Measurements from ENCODE around the gene RGS19.

Gene RGS19

DNA sequence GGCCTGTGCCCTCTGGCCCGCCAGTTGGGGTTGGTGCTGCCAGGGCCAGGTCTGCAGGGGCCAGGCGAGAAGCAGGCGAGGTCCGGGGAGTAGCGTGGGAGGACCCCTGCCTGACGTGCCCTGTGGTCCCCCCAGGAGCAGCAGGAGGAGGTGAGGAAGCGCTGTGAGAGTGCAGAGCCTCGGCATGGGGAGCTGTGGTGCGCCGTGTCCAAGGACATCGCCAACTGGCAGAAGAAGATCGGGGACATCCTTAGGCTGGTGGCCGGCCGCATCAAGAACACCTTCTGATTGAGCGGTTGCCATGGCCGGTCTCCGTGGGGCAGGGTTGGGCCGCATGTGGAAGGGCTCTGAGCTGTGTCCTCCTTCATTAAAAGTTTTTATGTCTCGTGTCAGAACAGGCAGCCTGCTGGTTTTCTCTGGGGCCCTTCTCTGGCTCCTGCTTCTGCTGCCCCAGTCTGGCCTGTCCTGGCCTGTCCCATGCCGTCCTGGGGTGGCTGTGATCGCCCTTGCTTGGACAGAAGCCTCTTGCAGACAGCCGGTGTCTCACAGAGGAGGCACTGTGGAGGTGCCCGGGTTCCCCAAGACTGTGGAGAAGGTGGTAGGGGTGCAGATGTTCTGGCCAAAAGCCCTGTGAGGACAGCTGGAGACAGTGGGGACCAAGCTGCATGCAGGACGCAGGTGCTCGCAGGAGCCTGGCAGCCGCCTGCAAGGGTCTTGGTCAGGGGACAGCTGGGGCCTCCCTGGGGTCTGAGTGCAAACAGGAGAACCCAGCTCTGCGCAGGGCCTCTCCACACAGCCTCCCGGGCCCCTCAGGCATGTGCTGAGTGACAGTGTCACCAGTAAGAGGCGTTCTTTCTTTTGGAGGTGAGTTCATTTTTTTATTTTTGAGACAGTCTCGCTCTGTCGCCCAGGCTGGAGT is 46.4 kb downstream of the RGS19 start:
- DNase-seq: no peak

DNA sequence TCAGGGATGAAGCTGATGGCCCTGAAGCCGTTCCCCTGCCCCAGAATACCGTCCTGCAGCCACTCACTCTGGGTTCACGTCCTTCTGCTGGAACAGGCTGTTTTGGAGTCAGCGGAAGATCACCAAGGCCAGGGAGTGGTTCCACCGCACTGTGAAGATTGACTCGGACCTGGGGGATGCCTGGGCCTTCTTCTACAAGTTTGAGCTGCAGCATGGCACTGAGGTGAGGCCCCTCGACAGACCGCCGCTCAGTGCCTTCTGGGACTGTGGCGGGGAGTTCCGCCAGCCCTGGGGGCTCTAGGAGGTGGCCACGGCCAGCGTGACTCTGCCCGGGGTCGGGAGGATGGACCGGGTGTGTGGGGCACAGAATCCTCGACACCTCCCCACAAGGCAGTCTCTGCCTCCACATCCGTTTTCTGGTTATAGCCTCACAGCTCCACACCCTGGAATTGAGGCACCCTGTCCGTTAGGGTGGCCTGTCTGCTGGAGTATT is 47.5 kb downstream of the RGS19 start:
- no peak for DNase-seq

DNA sequence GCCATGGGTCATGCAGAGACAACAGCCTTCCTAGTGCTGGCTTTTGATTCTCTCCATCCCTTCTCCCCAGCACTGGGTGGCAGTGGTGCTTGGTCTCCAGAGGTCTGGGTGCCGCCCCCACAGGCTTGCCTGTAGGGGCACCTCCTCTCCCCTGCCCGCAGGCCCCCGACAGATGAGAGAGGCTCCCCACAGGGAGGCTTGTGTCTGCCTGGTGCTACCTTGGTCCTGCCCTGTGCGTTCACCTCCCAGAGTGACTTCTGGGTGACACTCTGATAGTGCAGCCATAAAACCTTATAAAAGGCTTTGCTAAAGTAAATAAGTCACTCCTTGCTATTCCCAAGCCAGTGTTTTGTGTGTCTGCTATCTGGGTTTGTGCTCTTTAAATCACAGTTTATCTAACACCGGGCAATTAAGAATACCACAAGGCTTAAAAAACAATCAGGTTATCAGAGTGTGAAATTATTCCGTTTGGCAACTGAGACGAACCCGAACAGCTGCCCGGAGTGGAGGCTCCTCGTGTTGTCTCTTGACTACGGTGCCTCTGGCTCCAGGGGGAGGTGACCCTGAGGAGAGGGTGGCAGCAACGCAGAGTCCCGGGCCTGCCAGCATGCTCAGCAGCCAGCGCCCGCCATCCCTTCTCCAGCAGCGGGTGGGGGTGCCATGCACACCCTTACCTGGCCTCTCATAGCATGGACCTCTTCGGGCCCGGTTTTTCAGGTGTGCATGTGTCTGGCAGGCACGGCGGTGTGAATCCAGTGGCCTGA is 48.8 kb downstream of the RGS19 start:
- DNase-seq: no peak

DNA sequence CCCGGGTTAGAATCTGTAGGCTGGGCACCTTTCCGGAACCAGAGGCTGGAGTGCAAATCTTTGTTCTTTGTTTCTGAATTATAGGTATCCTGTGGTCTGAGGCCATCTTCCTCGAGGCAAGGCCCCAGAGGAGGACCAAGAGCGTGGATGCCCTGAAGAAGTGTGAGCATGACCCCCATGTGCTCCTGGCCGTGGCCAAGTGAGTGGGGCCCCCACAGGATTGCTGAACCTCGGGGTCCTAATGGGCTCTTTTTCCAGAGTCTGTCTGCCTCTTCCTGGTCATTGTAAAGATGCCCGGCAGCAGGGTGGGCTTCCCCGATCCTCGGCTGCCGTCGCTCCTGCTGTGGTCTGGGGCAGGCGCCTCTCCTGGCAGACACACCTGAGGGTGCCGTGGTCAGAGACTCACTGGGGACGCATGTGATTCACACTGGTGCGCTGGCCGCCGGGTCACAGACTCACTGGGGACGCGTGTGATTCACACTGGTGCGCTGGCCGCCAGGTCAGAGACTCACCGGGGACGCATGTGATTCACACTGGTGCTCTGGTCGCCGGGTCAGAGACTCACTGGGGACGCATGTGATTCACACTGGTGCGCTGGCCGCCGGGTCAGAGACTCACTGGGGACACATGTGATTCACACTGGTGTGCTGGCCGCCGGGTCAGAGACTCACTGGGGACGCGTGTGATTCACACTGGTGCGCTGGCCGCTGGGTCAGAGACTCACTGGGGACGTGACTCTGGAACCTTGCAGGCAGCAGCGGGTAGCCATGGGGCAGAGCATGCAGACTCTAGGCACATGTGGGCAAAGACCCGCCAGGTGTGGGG is 49.8 kb downstream of the RGS19 start:
- no peak for DNase-seq

DNA sequence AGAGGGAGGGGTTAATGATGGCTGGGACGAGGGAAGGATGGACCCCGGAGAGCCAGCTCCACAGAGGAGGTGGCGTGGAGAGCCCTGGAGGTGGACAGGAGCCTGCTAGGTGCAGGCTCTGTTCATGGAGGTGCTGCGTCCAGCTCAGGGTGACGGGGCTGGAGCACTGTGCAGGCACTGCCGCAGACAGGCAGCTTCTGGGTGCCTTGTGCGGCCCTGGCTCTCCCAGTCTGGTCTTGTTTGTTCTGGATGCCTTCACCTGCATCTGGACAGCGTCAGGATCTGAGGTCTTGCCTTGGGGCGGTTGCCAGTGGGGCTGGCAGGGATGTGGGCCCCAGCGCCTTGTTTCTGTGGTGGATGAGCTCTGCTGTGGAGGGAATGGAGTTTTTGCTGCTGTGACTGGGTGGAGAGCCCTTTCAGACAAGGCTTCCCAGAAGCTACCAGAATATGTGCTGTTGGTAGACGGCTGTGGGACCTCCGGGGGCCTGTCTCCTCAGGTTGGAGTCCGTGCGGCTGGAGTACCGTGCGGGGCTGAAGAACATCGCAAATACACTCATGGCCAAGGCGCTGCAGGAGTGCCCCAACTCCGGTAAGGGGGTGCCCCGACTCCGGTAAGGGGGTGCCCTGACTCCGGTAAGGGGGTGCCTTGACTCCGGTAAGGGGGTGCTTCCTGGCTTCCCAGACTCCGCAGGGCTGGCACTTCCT is 51.2 kb downstream of the RGS19 start:
- DNase-seq: no peak

DNA sequence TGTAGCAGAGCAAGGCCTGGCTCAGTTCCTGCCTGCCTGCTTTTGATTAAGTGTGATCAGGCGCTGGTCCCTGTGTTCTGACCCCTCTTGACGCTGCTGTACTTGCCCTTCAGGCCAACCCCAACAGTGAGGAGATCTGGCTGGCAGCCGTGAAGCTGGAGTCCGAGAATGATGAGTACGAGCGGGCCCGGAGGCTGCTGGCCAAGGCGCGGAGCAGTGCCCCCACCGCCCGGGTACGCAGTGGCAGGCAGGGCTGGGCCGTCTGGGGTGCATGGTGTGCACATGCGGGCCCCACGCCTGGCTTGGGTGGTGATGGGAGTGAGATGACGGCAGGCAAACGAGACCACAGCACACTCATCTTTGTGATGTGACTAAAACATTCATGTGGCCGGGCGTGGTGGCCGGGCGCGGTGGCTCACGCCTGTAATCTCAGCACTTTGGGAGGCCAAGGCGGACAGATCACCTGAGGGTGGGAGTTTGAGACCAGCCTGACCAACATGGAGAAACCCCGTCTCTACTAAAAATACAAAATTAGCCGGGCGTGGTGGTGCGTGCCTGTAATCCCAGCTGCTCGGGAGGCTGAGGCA is 53.4 kb downstream of the RGS19 start:
- no peak for DNase-seq

DNA sequence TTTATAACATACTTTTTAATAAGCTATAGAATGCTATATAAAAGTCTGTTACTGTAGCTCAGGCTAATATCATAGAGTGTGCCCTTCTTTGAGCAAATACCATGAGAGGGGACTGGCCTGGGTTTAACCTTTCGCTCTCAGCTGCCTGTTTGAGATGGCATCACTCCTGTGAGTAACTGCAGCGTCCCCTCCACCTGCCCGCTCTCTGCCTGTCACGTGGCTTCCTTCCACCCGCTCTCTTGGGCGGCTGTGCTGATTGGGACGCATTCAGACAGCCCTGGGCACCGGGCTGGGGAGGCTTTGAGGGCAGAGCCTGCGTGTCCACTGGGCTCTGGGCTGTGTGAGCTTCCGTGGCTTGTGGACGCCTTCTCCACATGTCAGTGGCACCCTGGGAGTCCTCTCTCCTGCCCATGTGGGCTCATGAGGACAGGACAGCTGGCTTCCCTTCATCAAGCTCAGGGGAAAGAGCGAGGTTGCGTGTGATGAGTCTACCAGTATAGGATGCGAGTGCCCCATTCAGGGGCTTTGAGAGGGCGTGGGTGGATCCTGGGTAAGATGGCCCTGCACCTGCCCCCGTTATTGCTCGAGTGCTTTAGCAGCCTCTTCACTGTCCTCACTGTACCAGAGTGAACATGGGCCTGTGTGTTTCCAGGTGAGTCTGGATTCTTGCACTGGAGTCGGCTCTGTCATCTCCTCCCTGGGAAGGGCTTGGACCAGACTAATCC is 54.1 kb downstream of the RGS19 start:
- DNase-seq: no peak

DNA sequence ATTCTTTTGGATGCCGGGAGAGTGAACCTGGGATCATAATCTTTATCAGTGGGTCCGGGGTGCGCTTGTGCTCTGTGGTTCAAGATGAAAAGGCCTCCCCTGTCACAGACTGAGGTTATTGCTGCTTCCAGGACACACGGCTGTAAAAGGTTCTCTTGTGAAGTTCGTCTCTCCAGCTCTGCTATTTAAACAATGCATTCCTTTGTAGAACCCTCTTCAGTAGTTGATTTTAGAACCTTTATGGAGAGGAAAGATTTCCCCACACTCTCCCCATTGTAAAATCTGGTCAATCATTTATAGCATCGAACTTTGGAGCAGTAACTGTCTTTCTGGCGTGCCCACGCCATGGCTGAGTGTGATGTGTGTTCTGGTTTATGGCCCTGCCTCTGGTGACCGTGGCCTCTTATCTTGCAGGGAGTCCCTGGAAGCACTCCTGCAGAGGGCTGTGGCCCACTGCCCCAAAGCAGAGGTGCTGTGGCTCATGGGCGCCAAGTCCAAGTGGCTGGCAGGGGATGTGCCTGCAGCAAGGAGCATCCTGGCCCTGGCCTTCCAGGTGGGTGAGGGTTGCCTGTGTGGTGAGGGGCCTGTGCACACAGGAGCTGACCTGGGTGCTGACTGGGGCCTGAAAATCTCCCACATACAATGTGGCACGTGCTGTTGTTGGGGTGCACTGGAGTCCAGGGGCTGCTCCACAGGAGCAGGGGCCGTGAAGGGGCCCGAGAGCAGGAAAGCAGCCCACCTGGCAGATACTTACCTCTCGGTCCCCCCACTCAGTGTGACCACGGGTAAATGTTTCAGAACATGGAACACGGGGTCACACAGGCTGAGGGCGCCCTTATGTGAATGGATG is 55.0 kb downstream of the RGS19 start:
- DNase-seq: no peak

DNA sequence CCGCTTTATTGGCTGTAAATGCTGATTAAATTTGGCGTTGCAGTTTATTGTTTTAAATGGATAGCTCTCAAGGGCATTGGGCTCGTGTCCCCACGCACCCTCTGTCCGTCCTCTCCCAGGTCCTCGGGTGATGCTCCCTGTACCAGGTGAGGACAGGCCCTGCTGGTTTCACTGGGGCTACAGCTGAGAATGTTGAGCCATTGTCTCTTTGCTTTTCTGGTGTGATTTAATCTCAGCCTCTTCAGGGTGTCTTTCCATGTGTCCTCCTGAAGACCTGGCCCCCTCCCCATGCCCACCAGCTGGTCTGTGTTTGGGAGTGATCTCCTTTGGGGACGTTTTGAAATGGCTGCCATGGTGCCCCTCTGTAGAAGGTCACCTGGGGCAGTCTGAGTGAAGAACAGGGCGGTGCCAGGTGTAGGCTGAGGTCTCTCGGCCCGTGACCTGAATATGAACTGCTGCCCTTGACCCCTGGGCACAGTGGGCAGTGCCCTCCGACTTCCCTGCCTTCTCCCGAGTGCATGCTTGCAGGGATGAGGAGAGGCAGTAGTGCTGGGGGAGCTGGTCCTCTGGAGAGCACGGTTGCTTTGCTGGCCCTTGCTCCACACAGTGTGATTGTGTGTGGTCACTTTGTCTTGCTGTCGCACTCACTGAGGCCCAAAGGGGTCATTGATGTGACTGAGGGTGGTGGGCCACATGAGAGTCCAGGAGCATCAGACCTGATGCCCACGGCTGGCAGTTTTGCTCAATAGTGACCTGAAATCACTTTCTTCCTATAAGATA is 55.8 kb downstream of the RGS19 start:
- DNase-seq: no peak

All from NCI-H2171 (cell line).